Measurements from ENCODE around the gene RGS8. TPM values are rescaled to one million over a fixed set of nuclear protein-coding genes. Genes with fewer than 3 reads are reported as not detected.

The RGS8 gene
- total RNA-seq, 2 donors from 2014 or later: 0.31 TPM; not detected in 1

GRCh38 chr1:182635871-182636270 lies 48.5 kb downstream of the RGS8 start:
- no peaks in the 10 kb centered on the region for H3K27me3 ChIP-seq
- no peaks in the 10 kb centered on the region for H3K36me3 ChIP-seq
- no peak overlapping the region for H3K4me3 ChIP-seq
- no peaks in the 10 kb centered on the region for H3K9me3 ChIP-seq
- TF ChIP-seq CTCF (IDR thresholded peaks at IDR 0.05): no peak
- H3K27ac ChIP-seq: no peak overlapping the region
- peaks cover 0 to 3% of the 10 kb centered on the region in 2 donors for H3K4me1 ChIP-seq
- DNase-seq (ENCODE audit: low spot score): no peak

Other genes starting within 250 kb of the RGS8 start
- gene RGSL1, start 234.4 kb downstream of the RGS8 start, total RNA-seq: not detected
- 1 to 10 TPM; 2.0 to 4.5 TPM for gene RNASEL, start 95.3 kb downstream of the RGS8 start, total RNA-seq
- gene RGS16, start 80.2 kb downstream of the RGS8 start, total RNA-seq: 1 to 10 TPM; 1.4 to 2.2 TPM
- 1 to 10 TPM; 3.4 to 4.8 TPM for gene NPL, start 105.2 kb upstream of the RGS8 start, total RNA-seq
- 10 to 100 TPM; 44.7 to 55.5 TPM for gene DHX9, start 154.8 kb upstream of the RGS8 start, total RNA-seq